NCI-H226 (cell line): ENCODE results near the gene GBE1.

Experiments used
- DNase-seq: peaks from one replicate; pipeline ENCODE4 v3.0.0-alpha.2; 2015

The GBE1 gene

DNA sequence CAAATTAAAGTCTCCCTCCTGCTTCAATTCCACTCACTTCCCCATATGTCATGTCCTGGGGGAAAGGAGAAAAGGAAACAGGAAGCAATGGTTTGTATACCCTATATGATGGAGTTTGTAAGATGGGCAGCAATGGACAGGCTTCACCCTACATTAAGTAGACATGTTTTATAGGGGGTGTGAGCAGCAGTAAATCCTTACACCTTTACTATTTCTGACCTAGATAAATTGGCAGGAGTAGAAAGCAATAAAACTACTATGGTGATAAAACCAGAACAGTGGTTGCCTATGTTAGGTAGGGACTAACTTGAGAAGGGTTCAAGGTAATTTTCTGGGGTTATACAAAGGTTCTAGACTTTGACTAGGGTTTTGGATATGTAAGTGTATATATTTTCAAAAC is 301.7 kb downstream of the GBE1 start:
- DNase-seq: no peak

DNA sequence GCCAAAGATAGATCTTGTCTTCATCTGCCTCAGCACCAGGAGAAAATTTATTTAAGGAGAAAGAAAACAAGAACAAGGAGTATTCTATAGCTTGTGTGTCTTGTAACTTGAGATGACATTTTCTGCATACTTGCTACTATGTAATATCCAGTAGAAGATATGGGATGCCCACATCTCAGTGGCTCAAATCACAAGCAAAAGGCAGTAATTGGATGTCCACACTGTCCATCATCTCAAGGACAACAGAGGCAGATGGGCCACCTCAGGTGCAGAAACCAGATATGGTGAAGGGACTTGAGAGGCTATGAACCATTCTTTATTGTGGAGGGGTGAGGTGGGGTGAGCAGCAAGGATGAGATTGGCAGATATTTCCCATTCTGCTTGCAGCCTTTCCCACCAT is 309.0 kb downstream of the GBE1 start:
- DNase-seq: peak; percentile 20

- DNase-seq: peak; percentile 80
Observed at GRCh38 chr3:81451611-81452010, 309.8 kb downstream of the GBE1 start.

DNA sequence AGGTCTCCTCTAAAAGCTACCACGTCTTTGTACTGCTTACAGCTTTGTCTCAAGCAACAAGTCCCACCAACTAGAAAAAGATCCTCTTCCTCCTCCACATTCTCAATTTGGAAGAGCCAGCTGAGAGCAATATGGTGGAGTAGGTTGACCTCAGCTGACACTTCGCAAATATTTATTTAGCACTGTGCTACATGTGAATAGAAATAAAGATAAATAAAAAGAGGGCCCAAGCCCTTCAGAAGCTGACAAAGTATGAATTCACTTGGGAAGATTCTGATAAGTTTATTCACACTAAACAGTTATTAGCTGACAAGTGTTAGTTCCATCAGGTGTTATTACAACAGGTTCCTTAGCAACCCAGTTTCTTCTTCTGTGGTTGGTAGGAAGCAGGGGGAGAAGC is 310.3 kb downstream of the GBE1 start:
- DNase-seq: no peak

- DNase-seq: no peak
Observed at GRCh38 chr3:81446806-81447205, 314.6 kb downstream of the GBE1 start.

- no peak for DNase-seq
Observed at GRCh38 chr3:81445712-81446111, 315.7 kb downstream of the GBE1 start.

GRCh38 chr3:81444817-81445460 is 316.5 kb downstream of the GBE1 start:
- DNase-seq: no peak

GRCh38 chr3:81443958-81444357 is 317.5 kb downstream of the GBE1 start:
- DNase-seq: peak; percentile 81

- no peak for DNase-seq
Observed at GRCh38 chr3:81443457-81443782, 318.0 kb downstream of the GBE1 start.

- DNase-seq: no peak
Observed at GRCh38 chr3:81442758-81443456, 318.5 kb downstream of the GBE1 start.

DNA sequence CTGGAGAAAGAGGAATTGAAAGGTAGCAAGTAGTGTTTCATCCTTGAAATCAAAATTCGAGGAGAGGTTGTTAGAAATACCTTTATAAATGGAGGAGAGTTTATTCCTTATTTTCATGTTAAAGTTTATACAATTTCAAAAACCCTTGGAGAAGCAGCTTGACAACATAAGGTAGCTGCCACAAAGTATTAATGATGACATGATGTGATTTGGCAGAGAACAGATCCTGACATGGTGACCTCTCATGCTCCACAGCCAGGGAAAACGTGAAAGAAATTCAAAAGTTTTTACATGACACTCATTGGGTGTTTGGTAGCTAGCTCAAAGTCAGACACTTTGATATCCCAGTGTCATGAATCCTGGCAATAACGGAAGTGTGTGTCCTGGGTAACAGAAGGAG is 320.8 kb downstream of the GBE1 start:
- no peak for DNase-seq
